Panc1 (cell line): ENCODE measurements around the gene ZDHHC11.
"Not testable (repeated sequence)": the region's sequence is repeated elsewhere in the genome, so short reads cannot be mapped to it uniquely, and the experiment has no call there.

ENCODE experiments used
- POLR2AphosphoS5 ChIP-seq: IDR thresholded peaks from 2 replicates; pipeline ENCODE4 v1.6.1; 2012; ENCODE audit warnings: mild to moderate bottlenecking, low read depth, low read length, moderate library complexity
- TCF7L2 ChIP-seq: IDR thresholded peaks from 2 replicates; pipeline ENCODE4 v1.6.1; 2011; ENCODE audit warnings: mild to moderate bottlenecking, low read depth, low read length, inconsistent platforms

DNA sequence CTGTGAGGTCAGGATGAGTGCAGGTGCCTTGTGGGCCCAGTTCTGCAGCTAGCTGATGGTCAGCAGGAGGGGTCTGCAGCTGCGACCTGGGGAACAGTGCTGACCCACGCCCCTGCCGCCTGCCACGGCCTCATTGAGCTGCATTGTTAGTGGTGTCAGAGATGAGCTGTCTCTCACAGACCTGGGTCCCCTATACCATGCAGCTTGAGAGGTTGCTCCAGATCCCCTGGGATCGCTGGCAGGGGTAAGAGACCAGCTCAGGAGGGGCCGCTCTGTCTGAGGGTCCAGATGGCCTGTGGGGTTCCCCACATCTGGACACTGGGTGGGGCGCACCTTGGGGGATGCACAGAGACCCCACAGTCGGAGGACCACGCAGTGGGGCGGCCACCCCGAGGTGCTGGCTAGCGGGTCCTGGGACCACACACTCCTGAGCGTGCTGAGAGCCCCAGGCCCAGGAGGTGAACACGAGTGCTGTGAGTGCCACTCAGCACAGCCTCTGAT is 13.1 kb downstream of the ZDHHC11 start:
- not testable (repeated sequence) for TF ChIP-seq POLR2AphosphoS5, TCF7L2
